Mesenteric fat pad (tissue), 1 donor: ENCODE measurements around the gene UTP14C. TPM values are rescaled to one million over a fixed set of nuclear protein-coding genes. Genes with fewer than 3 reads are reported as not detected.
"Not testable (repeated sequence)": the region's sequence is repeated elsewhere in the genome, so short reads cannot be mapped to it uniquely, and the experiment has no call there.

ENCODE experiments used
- DNase-seq: peaks from one replicate; pipeline ENCODE4 v3.0.0-alpha.2; 2020; ENCODE audit warnings: low spot score
- long read RNA-seq: library from polyadenylated mRNA; unstranded; transcript quantifications from one replicate; pipeline ENCODE4 v2.0.0, GENCODE V29; 2020
- total RNA-seq: library from RNA; stranded (reverse); fragmentation: NEBNext Ultra II Directional; extraction: Animal tissue kit (Norgen Biotek cat#: 25700); gene quantifications from one replicate; pipeline ENCODE4 v1.2.1, GENCODE V29; 2021
- donor health status: DM: yes; HTN: yes; CAD: no.

The UTP14C gene
- 12.5 TPM for total RNA-seq
- long read RNA-seq, full-length matches to known transcripts = 3 of 5 reads
- long read RNA-seq, partial matches to known transcripts = 0 of 5 reads
- long read RNA-seq, other reads (novel, unspliced or antisense) = 2 of 5 reads

- DNase-seq = no peak
These were observed at the start of gene UTP14C for GRCh38 chr13:52024481-52024880. Gene UTP14C (plus strand): TSS chr13:52024691. CDS start chr13:52028805, 4,114 bp downstream.

GRCh38 chr13:51976423-51976822, 48.1 kb upstream of the UTP14C start:
- DNase-seq = no peak

GRCh38 chr13:51976890-51977289, 47.6 kb upstream of the UTP14C start:
- DNase-seq = no peak

GRCh38 chr13:51977625-51978024, 46.9 kb upstream of the UTP14C start:
- DNase-seq = no peak

GRCh38 chr13:51978796-51979556, 45.5 kb upstream of the UTP14C start:
- DNase-seq = no peak

GRCh38 chr13:51980908-51981307, 43.6 kb upstream of the UTP14C start:
- DNase-seq = no peak

- no peak for DNase-seq
These were observed 43.1 kb upstream of the UTP14C start for GRCh38 chr13:51981355-51981754.

- not testable (repeated sequence) for DNase-seq
These were observed 41.2 kb upstream of the UTP14C start for GRCh38 chr13:51983292-51983691.

GRCh38 chr13:51984904-51985303, 39.6 kb upstream of the UTP14C start:
- not testable (repeated sequence) for DNase-seq

- DNase-seq = no peak
These were observed 35.4 kb upstream of the UTP14C start for GRCh38 chr13:51988988-51989618.

- no peak for DNase-seq
These were observed 30.8 kb upstream of the UTP14C start for GRCh38 chr13:51993713-51994112.

GRCh38 chr13:51995677-51996551, 28.6 kb upstream of the UTP14C start:
- DNase-seq = no peak

GRCh38 chr13:51996641-51997040, 27.9 kb upstream of the UTP14C start:
- DNase-seq = no peak

- DNase-seq = no peak
These were observed 27.3 kb upstream of the UTP14C start for GRCh38 chr13:51997186-51997585.

- no peak for DNase-seq
These were observed 26.7 kb upstream of the UTP14C start for GRCh38 chr13:51997641-51998330.

- no peak for DNase-seq
These were observed 25.6 kb upstream of the UTP14C start for GRCh38 chr13:51998723-51999509.

- DNase-seq = no peak
These were observed 25.0 kb upstream of the UTP14C start for GRCh38 chr13:51999510-51999911.

GRCh38 chr13:51999921-52000320, 24.6 kb upstream of the UTP14C start:
- no peak for DNase-seq

- DNase-seq = no peak
These were observed 23.3 kb upstream of the UTP14C start for GRCh38 chr13:52001120-52001731.

GRCh38 chr13:52002361-52002760, 22.1 kb upstream of the UTP14C start:
- DNase-seq = no peak
